Ishikawa (cell line): ENCODE data around the gene RAD51B.

Source experiments
- CEBPB ChIP-seq: IDR thresholded peaks from 2 replicates; pipeline ENCODE4 v1.6.1; 2012
- CREB1 ChIP-seq: IDR thresholded peaks from 2 replicates; pipeline ENCODE4 v1.6.1; 2012; ENCODE audit warnings: low read depth
- EGR1 ChIP-seq: IDR thresholded peaks from 2 replicates; pipeline ENCODE4 v1.6.1; 2012
- EP300 ChIP-seq: IDR thresholded peaks from 2 replicates; pipeline ENCODE4 v1.6.1; 2012; ENCODE audit warnings: borderline replicate concordance
- FOXM1 ChIP-seq: IDR thresholded peaks from 2 replicates; pipeline ENCODE4 v1.6.1; 2012; ENCODE audit warnings: low read depth, borderline replicate concordance
- MAX ChIP-seq: IDR thresholded peaks from 2 replicates; pipeline ENCODE4 v1.6.1; 2012
- NFIC ChIP-seq: IDR thresholded peaks from 2 replicates; pipeline ENCODE4 v1.6.1; 2012
- RAD21 ChIP-seq: IDR thresholded peaks from 2 replicates; pipeline ENCODE4 v1.6.1; 2012; ENCODE audit warnings: low read depth
- REST ChIP-seq: IDR thresholded peaks from 2 replicates; pipeline ENCODE4 v1.6.1; 2012; ENCODE audit warnings: low read depth, mild to moderate bottlenecking
- TAF1 ChIP-seq: IDR thresholded peaks from 2 replicates; pipeline ENCODE4 v1.6.1; 2012; ENCODE audit warnings: low read depth, mild to moderate bottlenecking
- TCF12 ChIP-seq: IDR thresholded peaks from 2 replicates; pipeline ENCODE4 v1.6.1; 2012; ENCODE audit warnings: low read depth
- TEAD4 ChIP-seq: IDR thresholded peaks from 2 replicates; pipeline ENCODE4 v1.6.1; 2012
- USF1 ChIP-seq: IDR thresholded peaks from 2 replicates; pipeline ENCODE4 v1.6.1; 2012
- YY1 ChIP-seq: IDR thresholded peaks from 2 replicates; pipeline ENCODE4 v1.6.1; 2012; ENCODE audit warnings: low read depth
- ZBTB7A ChIP-seq: IDR thresholded peaks from 2 replicates; pipeline ENCODE4 v1.6.1; 2012; ENCODE audit warnings: low read depth

Gene RAD51B

GRCh38 chr14:67942080-67942710, 122.6 kb downstream of the RAD51B start:
- TF ChIP-seq REST (no peak), YY1 (no peak), FOXM1 (no peak), TCF12 (no peak), CREB1 (no peak), EGR1 (no peak), EP300 (no peak), TEAD4 (no peak), USF1 (no peak), CEBPB (no peak), MAX (no peak), TAF1 (no peak), ZBTB7A (no peak), RAD21 (no peak), NFIC (no peak)

- TF ChIP-seq USF1 (no peak), REST (no peak), EGR1 (no peak), RAD21 (peak; percentile 90), TEAD4 (no peak), FOXM1 (no peak; the same call in 1 of the 2 replicates), ZBTB7A (no peak), EP300 (no peak), MAX (peak; percentile 18; the same call in 1 of the 2 replicates), YY1 (no peak), CEBPB (no peak), NFIC (no peak), CREB1 (no peak), TAF1 (no peak)
These were observed 124.4 kb downstream of the RAD51B start for GRCh38 chr14:67943947-67944346.

GRCh38 chr14:67944605-67945004, 125.0 kb downstream of the RAD51B start:
- TF ChIP-seq FOXM1 (no peak), TAF1 (no peak), RAD21 (no peak), USF1 (no peak), EP300 (no peak), CEBPB (no peak), TCF12 (no peak), NFIC (no peak), TEAD4 (no peak), ZBTB7A (no peak), REST (no peak), MAX (no peak)
